ENCODE data around the gene RAB25. TPM values are rescaled to one million over a fixed set of nuclear protein-coding genes. Genes with fewer than 3 reads are reported as not detected.

Gene RAB25
- total and polyA plus RNA-seq, 2 of the 13 experiments (the other 11 are each of a cell fraction or from before 2014, with no cell fraction given), result 0.20 to 0.22 TPM

GRCh38 chr1:156052862-156053767 is 7.8 kb upstream of the RAB25 start:
- peak overlapping the region; percentile 81 for H3K4me2 ChIP-seq (ENCODE audit: low read depth, low read length)
- FAIRE-seq, result peak; percentile 73
- ChIA-PET CTCF (ENCODE audit: low intra/inter-chr PET ratio, low total read pairs) (no interaction called here), POLR2A (interaction anchor here (0.5 to 2.6 kb wide), 6 partner anchors 10 to 283 kb away, joined by 3 to 10 read pairs (median 3); partner anchors contain the start of gene PMF1)
- peak overlapping the region; percentile 80 for H3K9ac ChIP-seq (ENCODE audit: insufficient read depth, low read depth, low read length)
- intact Hi-C loops (cut with micrococcal nuclease; ENCODE audit: unreplicated experiment), result no loop called here
- ATAC-seq, result peak; percentile 50
- peak overlapping the region; percentile 79 to 91 (median 80) for H3K4me3 ChIP-seq (replicated peaks in 1 of 3; ENCODE audit: insufficient read depth in 1 of 3, low read depth in 2 of 3, low read length in 3 of 3)
- H3K79me2 ChIP-seq (ENCODE audit: insufficient read depth, low read length), result peaks cover 18% of the 10 kb centered on the region
- DNase-seq (ENCODE audit: low spot score), result peak; percentile 65
- 6% methylated on average over 25 of the region's 63 CpGs for WGBS (ENCODE audit: low lambda C conversion rate)
- H3K36me3 ChIP-seq (replicated peaks in 1 of 2; ENCODE audit: control insufficient read depth in 1 of 2, insufficient read depth in 2 of 2, low read length in 2 of 2), result peaks cover 7 to 28% of the 10 kb centered on the region in 2 experiments; a peak in 4 of 5 replicates
- no peaks in the 10 kb centered on the region; a peak in 1 of 5 replicates for H3K27me3 ChIP-seq (ENCODE audit: control insufficient read depth in 1 of 2, insufficient read depth in 2 of 2, low read length in 2 of 2)
- peak overlapping the region; percentile 70 for H3K27ac ChIP-seq (ENCODE audit: extremely low read length, insufficient read depth, low read length)
- no TSS peak for BruUV-seq (replicated peaks)
- no peak overlapping the region for H2AFZ ChIP-seq (ENCODE audit: low read length)
- in situ Hi-C loops (cut with HindIII; ENCODE audit: extremely low pct_ligation_motif_present, low pct_unique_long_range_greater_than_20kb), result no loop called here
- no peaks in the 10 kb centered on the region for H3K9me3 ChIP-seq (ENCODE audit: low read length)
- peaks cover 27% of the 10 kb centered on the region for H3K4me1 ChIP-seq (ENCODE audit: insufficient read depth, low read length)
- no peaks in the 10 kb centered on the region for H4K20me1 ChIP-seq (ENCODE audit: insufficient read depth, low read length)
- TF ChIP-seq KLF12 (CRISPR knock-in tag; IDR thresholded peaks at IDR 0.05; ENCODE audit: borderline replicate concordance) (peak; percentile 50; the same call in 1 of the 2 replicates), ZNF83 (CRISPR knock-in tag; IDR thresholded peaks at IDR 0.05; ENCODE audit: borderline replicate concordance) (peak; percentile 71; the same call in 1 of the 2 replicates), KDM2A (CRISPR knock-in tag; IDR thresholded peaks at IDR 0.05; ENCODE audit: borderline replicate concordance, low read depth) (peak; percentile 61), ZMYM2 (CRISPR knock-in tag; IDR thresholded peaks at IDR 0.05) (no peak), POGZ (CRISPR knock-in tag; IDR thresholded peaks at IDR 0.05) (peak; percentile 23; the same call in 1 of the 2 replicates), HMGXB4 (CRISPR knock-in tag; IDR thresholded peaks at IDR 0.05; ENCODE audit: borderline replicate concordance in 1 of 2, low read depth in 1 of 2) (peak in 1 of 2 experiments; percentile 73; a peak in 2 of 4 replicates), ZNF687 (CRISPR knock-in tag; IDR thresholded peaks at IDR 0.05) (peak; percentile 57), KLF13 (CRISPR knock-in tag; IDR thresholded peaks at IDR 0.05) (0 out of 2 replicates have a peak, but pooled peaks have one; percentile 36), ZNF777 (CRISPR knock-in tag; IDR thresholded peaks at IDR 0.05) (peak; percentile 52; the same call in 1 of the 2 replicates), PHF20 (CRISPR knock-in tag; IDR thresholded peaks at IDR 0.05) (peak; percentile 28; the same call in 1 of the 2 replicates), ZNF501 (CRISPR knock-in tag; IDR thresholded peaks at IDR 0.05) (no peak), ZBTB7B (CRISPR knock-in tag; IDR thresholded peaks at IDR 0.05) (peak; percentile 78), ZBTB25 (CRISPR knock-in tag; IDR thresholded peaks at IDR 0.05) (peak; percentile 55; the same call in 1 of the 2 replicates), GFI1 (CRISPR knock-in tag; IDR thresholded peaks at IDR 0.05; ENCODE audit: borderline replicate concordance) (peak; percentile 59; the same call in 1 of the 2 replicates), HOXD1 (CRISPR knock-in tag; IDR thresholded peaks at IDR 0.05) (no peak)
